ENCODE measurements around the gene PSMD12. TPM values are rescaled to one million over a fixed set of nuclear protein-coding genes. Genes with fewer than 3 reads are reported as not detected.

The PSMD12 gene
- total and polyA plus RNA-seq, 9 of the 15 experiments (the other 6 are each of a cell fraction or from before 2014, with no cell fraction given), result 36.6 to 150 (median 65.5) TPM

- no peak for TF ChIP-seq ATF6 (CRISPR knock-in tag; IDR thresholded peaks at IDR 0.05)
- no peak for TF ChIP-seq SREBF2 (CRISPR knock-in tag; IDR thresholded peaks at IDR 0.05)
- TF ChIP-seq KDM4B (IDR thresholded peaks at IDR 0.05; ENCODE audit: borderline replicate concordance in 2 of 2, low read depth in 1 of 2), result peak in 1 of 2 experiments; percentile 85; a peak in 1 of 4 replicates
- TF ChIP-seq IRF9 (tag; IDR thresholded peaks at IDR 0.05), result no peak
- no peak for TF ChIP-seq FOXA1 (IDR thresholded peaks at IDR 0.05; ENCODE audit: borderline replicate concordance)
- peak; percentile 56 for TF ChIP-seq GTF2A2 (tag; IDR thresholded peaks at IDR 0.05)
- no peak for TF ChIP-seq ZNF3 (CRISPR knock-in tag; IDR thresholded peaks at IDR 0.05)
- TF ChIP-seq CBFB (CRISPR knock-in tag; IDR thresholded peaks at IDR 0.05), result peak; percentile 72; the same call in 1 of the 2 replicates
- 0 out of 2 replicates have a peak, but pooled peaks have one; percentile 45 for TF ChIP-seq FOXP4 (CRISPR knock-in tag; IDR thresholded peaks at IDR 0.05; ENCODE audit: borderline replicate concordance)
- TF ChIP-seq TAL1 (IDR thresholded peaks at IDR 0.05), result peak; percentile 14; the same call in 1 of the 2 replicates
- no peak for TF ChIP-seq NR3C1 (CRISPR knock-in tag; IDR thresholded peaks at IDR 0.05)
- TF ChIP-seq ZSCAN29 (IDR thresholded peaks at IDR 0.05), result no peak
- TF ChIP-seq NFIX (CRISPR knock-in tag; IDR thresholded peaks at IDR 0.05; ENCODE audit: low read depth), result no peak
- TF ChIP-seq ZEB2 (IDR thresholded peaks at IDR 0.05), result no peak
- TF ChIP-seq CC2D1A (IDR thresholded peaks at IDR 0.05), result no peak
- TF ChIP-seq MCM5 (IDR thresholded peaks at IDR 0.05; ENCODE audit: low read depth), result no peak
- no peak for TF ChIP-seq SMARCC2 (IDR thresholded peaks at IDR 0.05; ENCODE audit: low read depth)
- no peak for TF ChIP-seq RUNX1 (IDR thresholded peaks at IDR 0.05; ENCODE audit: low read depth)
- no peak for TF ChIP-seq HMG20B (CRISPR knock-in tag; IDR thresholded peaks at IDR 0.05)
- TF ChIP-seq ZKSCAN8 (CRISPR knock-in tag; IDR thresholded peaks at IDR 0.05), result no peak
- no peak for TF ChIP-seq ZC3H11A (IDR thresholded peaks at IDR 0.05; ENCODE audit: low read depth, low read length)
- TF ChIP-seq NCOA4 (IDR thresholded peaks at IDR 0.05; ENCODE audit: partially characterized antibody), result no peak
- peak; percentile 96 for TF ChIP-seq TAF9B (IDR thresholded peaks at IDR 0.05; ENCODE audit: partially characterized antibody)
- TF ChIP-seq CREB5 (CRISPR knock-in tag; IDR thresholded peaks at IDR 0.05), result no peak
These were observed at the start of gene PSMD12 (continued) for GRCh38 chr17:67366193-67367157.

All from K562 (cell line).